LoVo (cell line): ENCODE measurements around the gene HUS1.
"Not testable (repeated sequence)": the region's sequence is repeated elsewhere in the genome, so short reads cannot be mapped to it uniquely, and the experiment has no call there.

Experiments used
- DNase-seq: peaks from one replicate; pipeline ENCODE4 v3.0.0-alpha.2; 2016; ENCODE audit warnings: low spot score

The HUS1 gene

DNA sequence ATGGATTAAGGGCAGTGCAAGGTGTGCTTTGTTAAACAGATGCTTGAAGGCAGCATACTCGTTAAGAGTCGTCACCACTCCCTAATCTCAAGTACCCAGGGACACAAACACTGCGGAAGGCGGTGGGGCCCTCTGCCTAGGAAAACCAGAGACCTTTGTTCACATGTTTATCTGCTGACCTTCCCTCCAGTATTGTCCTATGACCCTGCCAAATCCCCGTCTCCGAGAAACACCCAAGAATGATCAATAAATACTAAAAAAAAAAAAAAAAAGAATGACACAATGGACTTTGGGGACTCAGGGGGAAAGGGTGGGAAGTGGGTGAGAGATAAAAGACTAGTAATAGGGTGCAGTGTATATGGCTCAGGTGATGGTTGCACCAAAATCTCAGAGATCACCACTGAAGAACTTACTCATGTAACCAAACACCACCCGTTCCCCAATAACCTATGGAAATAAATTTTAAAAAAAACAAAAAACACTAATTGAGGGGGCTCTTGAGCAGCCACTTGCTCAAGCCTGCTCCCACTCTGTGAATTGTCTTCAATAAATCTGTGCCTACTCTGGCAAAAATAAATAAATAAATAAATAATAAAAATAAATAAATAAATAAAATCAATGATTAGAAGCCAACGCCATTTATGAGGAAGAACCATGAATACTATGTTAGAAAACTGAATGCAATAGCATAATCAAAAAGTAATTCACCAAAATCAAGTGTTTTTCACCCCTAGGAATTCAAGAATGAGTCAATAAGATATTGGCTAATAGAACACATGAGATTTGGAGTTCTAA lies 56.1 kb downstream of the HUS1 start:
- DNase-seq = not testable (repeated sequence)

DNA sequence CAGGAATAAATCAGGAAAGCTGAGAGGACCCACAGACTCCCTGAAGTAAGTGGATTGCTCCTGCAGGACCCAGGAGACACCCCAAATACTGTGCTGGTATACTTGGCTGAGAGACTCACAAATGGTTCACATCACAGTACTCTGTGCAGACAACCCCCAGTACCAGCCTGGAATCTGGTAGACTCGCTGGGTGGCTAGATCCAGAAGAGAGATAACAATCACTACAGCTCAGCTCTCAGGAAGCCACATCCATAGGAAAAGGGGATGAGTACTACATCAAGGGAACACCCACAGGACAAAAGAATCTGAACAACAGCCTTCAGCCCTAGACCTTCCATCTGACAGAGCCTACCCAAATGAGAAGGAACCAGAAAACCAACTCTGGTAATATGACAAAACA lies 62.9 kb downstream of the HUS1 start:
- not testable (repeated sequence) for DNase-seq

DNA sequence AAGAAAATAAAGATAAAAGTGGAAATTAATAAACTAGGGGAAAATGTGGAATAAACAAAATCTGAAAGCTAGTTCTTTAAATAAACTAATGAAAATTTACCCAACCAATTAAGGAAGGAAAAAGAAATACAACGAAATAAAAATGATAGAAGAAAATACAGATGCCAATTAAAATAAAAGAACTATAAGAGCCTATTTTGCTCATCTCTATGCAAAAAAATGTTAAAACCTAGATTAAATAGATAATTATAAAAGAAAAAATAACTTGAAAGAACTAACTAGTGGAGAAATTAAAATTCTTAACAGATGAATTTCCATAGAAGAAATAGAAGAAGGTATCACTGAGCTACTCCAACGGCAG lies 63.8 kb downstream of the HUS1 start:
- no peak for DNase-seq

DNA sequence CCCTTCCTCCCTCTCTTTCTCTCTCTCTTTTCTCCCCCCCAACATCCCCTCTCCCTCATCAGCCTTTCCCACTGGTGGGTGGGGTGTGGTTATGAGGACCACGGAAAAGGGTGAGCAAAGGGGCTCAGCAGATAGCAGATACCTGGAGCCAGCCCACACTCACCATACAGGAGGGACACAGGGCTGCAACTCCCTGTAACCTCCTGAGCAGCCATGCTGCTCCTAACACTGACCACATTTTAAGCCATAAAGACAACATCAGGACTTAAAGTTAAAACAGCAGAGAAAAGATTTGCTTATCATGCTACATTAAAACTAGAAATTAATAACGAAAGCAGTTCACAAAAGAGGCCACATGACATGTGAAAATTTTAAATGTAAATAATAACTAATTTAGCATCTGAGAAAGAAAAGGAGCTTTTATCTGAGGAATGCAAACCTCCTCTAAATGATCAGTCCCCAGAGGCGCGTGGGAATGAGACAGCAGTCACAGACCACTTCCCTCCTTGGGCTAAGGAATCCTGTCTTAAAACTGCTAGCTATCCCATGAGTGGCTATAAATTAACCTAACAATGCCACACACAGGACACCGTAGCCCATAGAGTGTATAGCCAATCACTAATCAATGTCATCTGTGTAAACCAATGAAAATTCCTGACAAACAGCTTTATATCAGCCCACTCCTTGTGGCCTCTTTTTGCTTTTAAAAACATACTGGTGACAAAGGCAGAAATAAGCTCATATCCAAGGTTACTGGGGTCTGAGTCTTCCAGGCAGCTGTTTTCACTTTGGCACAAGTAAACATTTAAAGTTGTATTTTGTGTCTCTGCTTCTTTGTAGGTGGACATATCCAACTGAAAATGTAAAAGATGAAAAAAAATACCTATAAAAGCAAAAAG lies 64.4 kb downstream of the HUS1 start:
- no peak for DNase-seq
